Fibroblast of skin of left quadriceps (primary cell): Measurements from ENCODE around the gene DNAH12.
"Not testable (repeated sequence)": the region's sequence is repeated elsewhere in the genome, so short reads cannot be mapped to it uniquely, and the experiment has no call there.

Experiments
- DNase-seq, 2 experiments: peaks; one replicate each; pipeline ENCODE4 v3.0.0-alpha.2; 2013; ENCODE audit warnings: low read depth in 2 of 2

The DNAH12 gene

GRCh38 chr3:57303520-57303919 lies 240.6 kb downstream of the DNAH12 start:
- DNase-seq: not testable (repeated sequence)

GRCh38 chr3:57298041-57298440 lies 246.1 kb downstream of the DNAH12 start:
- no peak for DNase-seq

GRCh38 chr3:57292897-57293526 lies 251.1 kb downstream of the DNAH12 start:
- DNase-seq: no peak

GRCh38 chr3:57292159-57292896 lies 251.8 kb downstream of the DNAH12 start, which contains the start of gene ASB14:
Gene ASB14 (minus strand): TSS chr3:57292685. CDS start chr3:57292033, 652 bp downstream.
- no peak for DNase-seq

- DNase-seq: no peak
These were observed 255.7 kb downstream of the DNAH12 start for GRCh38 chr3:57288403-57288802.

GRCh38 chr3:57287205-57287604 lies 256.9 kb downstream of the DNAH12 start:
- no peak for DNase-seq

- no peak for DNase-seq
These were observed 260.8 kb downstream of the DNAH12 start for GRCh38 chr3:57283334-57283733.

GRCh38 chr3:57281715-57282114 lies 262.4 kb downstream of the DNAH12 start:
- no peak for DNase-seq

GRCh38 chr3:57279685-57280084 lies 264.5 kb downstream of the DNAH12 start:
- DNase-seq: no peak

- DNase-seq: no peak
These were observed 265.9 kb downstream of the DNAH12 start for GRCh38 chr3:57278237-57278636.

- DNase-seq: no peak
These were observed 268.8 kb downstream of the DNAH12 start for GRCh38 chr3:57275393-57275792.

- no peak for DNase-seq
These were observed 269.3 kb downstream of the DNAH12 start for GRCh38 chr3:57274845-57275244.

GRCh38 chr3:57268416-57268815 lies 275.7 kb downstream of the DNAH12 start:
- no peak for DNase-seq

- DNase-seq: no peak
These were observed 282.2 kb downstream of the DNAH12 start for GRCh38 chr3:57261929-57262328.

- no peak for DNase-seq
These were observed 283.0 kb downstream of the DNAH12 start for GRCh38 chr3:57261119-57261518.

- DNase-seq: no peak
These were observed 286.5 kb downstream of the DNAH12 start for GRCh38 chr3:57257678-57258077.

- DNase-seq: no peak
These were observed 287.3 kb downstream of the DNAH12 start for GRCh38 chr3:57256844-57257243.

GRCh38 chr3:57252404-57252803 lies 291.7 kb downstream of the DNAH12 start:
- no peak for DNase-seq

GRCh38 chr3:57244946-57245345 lies 299.2 kb downstream of the DNAH12 start:
- no peak for DNase-seq
